HEK293T (cell line): ENCODE measurements around the gene PLEKHG4B.

Experiments
- CTCF ChIA-PET: fragments of 350-600 bp; formaldehyde crosslinking; extraction: SDS; loops from one replicate; lab custom pipeline; 2021; ENCODE audit warnings: antibody characterized with exemption, inconsistent platforms; lab: Yijun Ruan, JAX
- POLR2A ChIA-PET: fragments of 350-600 bp; formaldehyde crosslinking; extraction: SDS; loops from one replicate; lab custom pipeline; 2020; ENCODE audit warnings: antibody characterized with exemption, inconsistent platforms; lab: Yijun Ruan, JAX
- DNase-seq: peaks from one replicate; pipeline ENCODE4 v3.0.0; 2012; ENCODE audit warnings: mixed read lengths; ENCODE audit errors: extremely low spot score
- ARNT ChIP-seq: fragments of 450-650 bp; IDR thresholded peaks from 2 replicates; pipeline ENCODE4 v1.6.1; 2017; ENCODE audit warnings: mild to moderate bottlenecking
- BHLHE40 ChIP-seq: fragments of 450-650 bp; IDR thresholded peaks from 2 replicates; pipeline ENCODE4 v1.6.1; 2016; ENCODE audit warnings: mild to moderate bottlenecking, moderate library complexity, borderline replicate concordance
- CTBP1 ChIP-seq: fragments of 450-650 bp; IDR thresholded peaks from 2 replicates; pipeline ENCODE4 v1.6.1; 2016; ENCODE audit warnings: borderline replicate concordance
- ELF4 ChIP-seq: fragments of 450-650 bp; IDR thresholded peaks from 2 replicates; pipeline ENCODE4 v1.6.1; 2017; ENCODE audit warnings: antibody characterized with exemption
- FOXA1 ChIP-seq: fragments of 450-650 bp; IDR thresholded peaks from 2 replicates; pipeline ENCODE4 v1.6.1; 2016; ENCODE audit warnings: mild to moderate bottlenecking
- FOXK2 ChIP-seq: fragments of 450-650 bp; IDR thresholded peaks from 2 replicates; pipeline ENCODE4 v1.6.1; 2016; ENCODE audit warnings: mild to moderate bottlenecking
- FOXM1 ChIP-seq: fragments of 450-650 bp; IDR thresholded peaks from 2 replicates; pipeline ENCODE4 v1.6.1; 2017; ENCODE audit warnings: mild to moderate bottlenecking, borderline replicate concordance
- HDGF ChIP-seq: fragments of 450-650 bp; IDR thresholded peaks from 2 replicates; pipeline ENCODE4 v1.6.1; 2017; ENCODE audit warnings: antibody characterized with exemption, borderline replicate concordance
- L3MBTL2 ChIP-seq: fragments of 450-650 bp; conservative IDR thresholded peaks from 2 replicates; pipeline ENCODE4 v1.6.1; 2016; ENCODE audit warnings: mild to moderate bottlenecking
- LEF1 ChIP-seq: fragments of 450-650 bp; IDR thresholded peaks from 2 replicates; pipeline ENCODE4 v1.6.1; 2017; ENCODE audit warnings: mild to moderate bottlenecking, borderline replicate concordance
- NFRKB ChIP-seq: fragments of 450-650 bp; IDR thresholded peaks from 2 replicates; pipeline ENCODE4 v1.6.1; 2016; ENCODE audit warnings: mild to moderate bottlenecking, moderate library complexity
- SP1 ChIP-seq: fragments of 450-650 bp; IDR thresholded peaks from 2 replicates; pipeline ENCODE4 v1.6.1; 2017
- SUZ12 ChIP-seq: fragments of 450-650 bp; IDR thresholded peaks from 2 replicates; pipeline ENCODE4 v1.6.1; 2016; ENCODE audit warnings: mild to moderate bottlenecking
- TARDBP ChIP-seq: fragments of 450-650 bp; IDR thresholded peaks from 2 replicates; pipeline ENCODE4 v1.6.1; 2016
- ZNF384 ChIP-seq: fragments of 450-650 bp; IDR thresholded peaks from 2 replicates; pipeline ENCODE4 v1.6.1; 2016
- TF ChIP-seq, protein P1 (sequence below): fragments of 450-650 bp; IDR thresholded peaks from 2 replicates; pipeline ENCODE4 v1.6.1; 2016

Gene PLEKHG4B

GRCh38 chr5:111171-111570 lies 19.2 kb downstream of the PLEKHG4B start:
- ChIA-PET POLR2A (interaction anchor here (1.2 to 1.6 kb wide), 2 partner anchors 18 to 20 kb away, joined by 3 read pairs; partner anchors contain the start of gene PLEKHG4B), CTCF (no interaction called here)
- DNase-seq = no peak
- TF ChIP-seq FOXA1 = no peak
- no peak for TF ChIP-seq BHLHE40

DNA sequence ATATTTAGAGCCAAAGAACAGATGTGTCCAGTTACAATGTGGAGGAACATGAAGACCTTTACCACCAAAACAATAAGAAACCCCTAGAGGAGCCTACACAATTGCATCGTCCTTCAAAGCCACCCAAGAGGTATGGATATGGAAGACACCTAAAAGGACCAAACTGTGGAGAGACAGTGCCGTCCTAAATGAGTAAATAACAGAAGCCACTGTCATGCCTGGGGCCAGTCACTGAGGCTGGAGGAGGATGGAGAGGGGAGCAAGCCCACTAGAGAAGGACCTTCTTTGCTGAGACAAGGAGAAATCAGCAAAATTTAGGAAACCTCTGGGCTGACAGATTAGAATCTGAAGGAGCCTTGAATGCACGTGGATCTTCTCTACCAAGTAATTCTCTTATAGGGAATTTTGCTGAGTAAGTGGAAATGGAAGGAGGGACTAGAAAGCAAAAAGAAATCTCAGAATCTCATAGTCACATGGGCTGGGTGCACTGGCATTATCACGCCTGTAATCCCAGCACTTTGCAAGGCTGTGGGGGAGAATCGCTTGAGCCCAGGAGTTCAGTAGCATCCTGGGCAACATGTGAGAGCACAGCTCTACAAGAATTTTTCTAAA lies 27.6 kb downstream of the PLEKHG4B start:
- POLR2A ChIA-PET = no interaction called here
- CTCF ChIA-PET = no interaction called here
- no peak for DNase-seq
- TF ChIP-seq L3MBTL2 = no peak
- TF ChIP-seq CTBP1 = no peak
- TF ChIP-seq HDGF = no peak
- no peak for TF ChIP-seq ARNT
- no peak for TF ChIP-seq FOXK2
- TF ChIP-seq LEF1 = no peak
- TF ChIP-seq, protein P1, sequence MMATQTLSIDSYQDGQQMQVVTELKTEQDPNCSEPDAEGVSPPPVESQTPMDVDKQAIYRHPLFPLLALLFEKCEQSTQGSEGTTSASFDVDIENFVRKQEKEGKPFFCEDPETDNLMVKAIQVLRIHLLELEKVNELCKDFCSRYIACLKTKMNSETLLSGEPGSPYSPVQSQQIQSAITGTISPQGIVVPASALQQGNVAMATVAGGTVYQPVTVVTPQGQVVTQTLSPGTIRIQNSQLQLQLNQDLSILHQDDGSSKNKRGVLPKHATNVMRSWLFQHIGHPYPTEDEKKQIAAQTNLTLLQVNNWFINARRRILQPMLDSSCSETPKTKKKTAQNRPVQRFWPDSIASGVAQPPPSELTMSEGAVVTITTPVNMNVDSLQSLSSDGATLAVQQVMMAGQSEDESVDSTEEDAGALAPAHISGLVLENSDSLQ = no peak

DNA sequence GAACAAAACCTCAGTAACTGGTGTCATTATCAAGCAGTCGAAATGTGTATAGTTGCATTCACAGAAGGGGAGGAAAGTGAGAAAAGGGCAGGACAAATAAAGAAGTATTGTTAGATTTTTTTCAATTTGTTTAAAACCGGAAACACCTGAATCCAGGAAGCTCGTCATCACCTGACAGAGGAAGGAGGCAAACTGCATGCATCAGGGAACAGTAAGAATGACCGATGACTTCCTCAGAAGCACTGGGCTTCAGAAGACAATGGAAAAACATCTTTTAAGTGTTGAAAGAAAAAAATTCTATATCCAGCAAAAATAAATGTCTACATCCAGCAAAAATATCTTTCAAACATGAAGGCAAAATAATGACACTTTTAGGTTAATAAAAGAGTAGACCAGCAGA lies 29.5 kb downstream of the PLEKHG4B start:
- CTCF ChIA-PET = no interaction called here
- POLR2A ChIA-PET = no interaction called here
- no peak for TF ChIP-seq TARDBP
- DNase-seq = no peak

DNA sequence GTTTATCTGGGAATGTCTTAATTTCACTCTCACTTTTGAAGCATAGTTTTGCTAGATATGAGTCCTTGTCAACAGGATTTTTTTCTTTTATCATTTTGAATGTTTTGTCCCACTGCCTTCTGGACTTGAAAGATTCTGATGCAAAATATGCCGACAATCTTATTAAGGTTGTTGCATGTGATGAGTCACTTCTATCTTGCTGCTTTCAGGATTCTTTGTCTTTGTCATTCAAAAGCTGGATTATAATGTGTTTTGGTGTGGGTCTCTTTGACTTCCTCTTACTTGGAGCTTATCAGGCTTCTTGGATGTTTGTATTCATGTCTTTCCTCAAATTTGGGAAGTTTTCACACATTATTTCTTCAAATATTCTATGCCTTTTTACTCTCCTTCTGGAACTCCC lies 33.8 kb downstream of the PLEKHG4B start:
- CTCF ChIA-PET = no interaction called here
- TF ChIP-seq ARNT (no peak), HDGF (no peak), CTBP1 (no peak), FOXA1 (no peak), FOXM1 (no peak), L3MBTL2 (no peak), SP1 (no peak), ZNF384 (no peak), SUZ12 (no peak), NFRKB (no peak), BHLHE40 (no peak), ELF4 (no peak), TARDBP (no peak), FOXK2 (no peak), LEF1 (no peak)
- TF ChIP-seq, protein P1 = no peak
- POLR2A ChIA-PET = no interaction called here
- DNase-seq = no peak

DNA sequence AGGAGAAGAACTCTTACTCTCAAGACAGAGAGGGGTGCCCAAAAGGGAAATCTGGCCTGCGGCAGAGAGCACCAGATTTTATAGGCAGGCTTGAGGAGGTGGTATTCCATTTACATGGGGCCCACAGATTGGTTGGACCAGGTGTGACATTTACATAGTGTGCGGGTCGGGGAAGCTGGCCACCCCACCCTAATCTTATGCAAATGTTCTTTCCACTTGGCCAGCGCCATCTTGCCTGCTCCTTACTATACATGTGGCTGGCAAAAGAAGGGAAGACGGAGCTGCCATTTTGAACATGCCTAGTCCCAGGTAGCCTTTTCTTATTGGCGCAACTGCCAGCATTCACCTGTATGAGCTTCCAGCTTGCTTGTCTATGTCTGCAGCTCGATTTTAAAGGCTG lies 34.8 kb downstream of the PLEKHG4B start:
- ChIA-PET POLR2A (no interaction called here), CTCF (no interaction called here)
- DNase-seq = no peak
- no peak for TF ChIP-seq BHLHE40
- TF ChIP-seq ELF4 = no peak
- TF ChIP-seq L3MBTL2 = no peak
- TF ChIP-seq CTBP1 = no peak
- TF ChIP-seq SUZ12 = no peak
- TF ChIP-seq ARNT = no peak
- TF ChIP-seq FOXM1 = no peak
- TF ChIP-seq SP1 = no peak
- no peak for TF ChIP-seq ZNF384
- no peak for TF ChIP-seq LEF1
- no peak for TF ChIP-seq TARDBP
- no peak for TF ChIP-seq FOXA1
- TF ChIP-seq NFRKB = no peak
- no peak for TF ChIP-seq HDGF

- CTCF ChIA-PET = no interaction called here
- POLR2A ChIA-PET = no interaction called here
- TF ChIP-seq CTBP1 (no peak), FOXA1 (no peak), ELF4 (no peak), NFRKB (no peak)
- DNase-seq = no peak
Measured at GRCh38 chr5:127886-128285, 35.9 kb downstream of the PLEKHG4B start.

DNA sequence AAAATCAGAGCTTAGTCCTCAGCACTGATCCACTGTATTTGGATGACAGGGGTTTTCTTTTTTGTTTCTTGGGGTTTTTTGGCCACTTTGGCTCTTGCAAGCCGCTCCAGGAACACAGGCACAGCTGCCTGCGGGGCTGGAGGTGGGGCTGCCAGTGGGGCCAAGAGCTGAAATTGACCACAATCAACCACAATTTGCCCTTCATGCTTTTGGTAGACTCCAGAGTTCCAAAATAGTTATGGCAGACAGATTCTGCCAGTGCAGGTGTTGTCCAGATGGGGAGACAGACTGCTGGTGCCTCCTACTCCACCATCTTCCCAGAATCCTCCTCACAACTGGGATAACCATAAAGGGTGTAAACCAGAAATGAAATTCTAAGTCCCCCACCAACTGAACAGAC lies 36.5 kb downstream of the PLEKHG4B start:
- DNase-seq = no peak
- ChIA-PET POLR2A (no interaction called here), CTCF (no interaction called here)
- TF ChIP-seq ARNT (no peak), NFRKB (no peak), ZNF384 (no peak), CTBP1 (no peak), SUZ12 (no peak), FOXK2 (no peak), SP1 (no peak), LEF1 (no peak), FOXM1 (no peak), HDGF (no peak), ELF4 (no peak), FOXA1 (no peak)
- TF ChIP-seq, protein P1 = no peak
